ENCODE results near the gene GGN.
A peak's percentile ranks its signal among the peaks of the same experiment; 100 is the strongest.

Gene GGN

DNA sequence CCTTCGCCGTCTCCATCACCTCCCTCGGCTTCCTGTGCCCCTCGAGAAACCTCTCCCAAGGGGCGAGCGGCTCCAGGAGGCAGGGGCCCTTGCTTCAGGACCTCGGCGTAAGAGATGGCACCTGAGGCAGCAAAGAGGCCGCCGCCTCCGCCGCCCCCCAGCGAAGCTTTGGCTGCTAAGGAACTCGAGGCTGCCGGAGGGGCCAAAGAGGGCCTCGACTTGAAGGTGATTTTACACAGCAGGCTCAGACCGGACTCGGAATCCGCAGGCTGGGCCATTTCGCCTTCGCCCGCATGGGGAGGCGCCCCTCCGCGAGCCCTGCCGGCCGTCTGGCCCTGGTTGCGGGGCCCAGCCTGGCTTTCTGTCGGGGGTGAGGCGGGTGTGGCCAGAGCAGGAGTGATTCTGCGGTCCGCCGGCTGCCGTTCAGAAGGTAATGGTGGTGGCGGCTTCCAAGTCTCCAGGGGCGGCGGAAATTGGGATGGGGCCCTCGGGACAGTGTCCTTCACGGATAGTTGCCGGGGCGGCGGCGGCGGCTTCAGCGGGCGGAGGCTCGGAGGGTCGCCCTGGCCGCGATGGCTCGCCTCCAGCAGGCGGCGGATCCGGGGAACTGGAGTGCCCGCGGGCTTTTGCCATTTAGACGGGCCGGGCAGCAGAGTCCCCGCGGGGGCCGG, 1.4 kb downstream of the GGN start:
- H3K36me3 ChIP-seq (replicated peaks): peaks cover 37% of the 10 kb centered on the region
- H3K27me3 ChIP-seq (replicated peaks): no peaks in the 10 kb centered on the region
- no peak for TF ChIP-seq CTCF (IDR thresholded peaks at IDR 0.05; ENCODE audit: low read depth, low read length, missing control alignments)
- in situ Hi-C loops (cut with HindIII; ENCODE audit: low pct_ligation_motif_present, low sequenced_read_pairs): no loop called here
- DNase-seq: no peak
- no peak overlapping the region for H3K4me3 ChIP-seq (ENCODE audit: low read depth, low read length)
- H3K27ac ChIP-seq: no peak overlapping the region

DNA sequence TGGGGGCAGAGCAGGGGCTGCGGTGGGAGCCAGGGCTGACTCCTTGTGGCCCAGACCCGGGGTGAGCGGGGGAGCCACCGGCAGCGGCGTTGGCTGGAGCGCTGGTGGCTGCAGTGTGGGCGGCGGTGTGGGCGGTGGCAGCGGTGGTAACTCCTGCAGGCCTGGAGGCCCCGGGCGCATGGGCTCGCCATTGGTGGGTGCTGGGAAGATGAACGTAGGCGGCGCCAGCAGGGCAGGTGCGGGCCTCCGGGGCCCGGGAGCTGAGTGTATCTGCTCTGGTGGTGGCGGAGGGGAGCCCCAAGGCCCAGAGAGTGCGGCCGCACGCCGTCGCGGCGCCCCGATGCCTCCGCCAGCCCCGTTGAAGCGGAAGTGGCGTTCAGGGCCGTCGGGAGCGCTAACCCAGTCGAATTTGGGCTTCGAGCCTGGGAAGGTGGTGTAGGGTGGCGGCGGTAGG, 2.0 kb downstream of the GGN start:
- Histone ChIP-seq H3K27ac (no peak overlapping the region), H3K4me3 (ENCODE audit: low read depth, low read length) (no peak overlapping the region), H3K36me3 (replicated peaks) (peaks cover 43% of the 10 kb centered on the region), H3K27me3 (replicated peaks) (no peaks in the 10 kb centered on the region)
- TF ChIP-seq CTCF (IDR thresholded peaks at IDR 0.05; ENCODE audit: low read depth, low read length, missing control alignments): no peak
- in situ Hi-C loops (cut with HindIII; ENCODE audit: low pct_ligation_motif_present, low sequenced_read_pairs): no loop called here
- DNase-seq: no peak

DNA sequence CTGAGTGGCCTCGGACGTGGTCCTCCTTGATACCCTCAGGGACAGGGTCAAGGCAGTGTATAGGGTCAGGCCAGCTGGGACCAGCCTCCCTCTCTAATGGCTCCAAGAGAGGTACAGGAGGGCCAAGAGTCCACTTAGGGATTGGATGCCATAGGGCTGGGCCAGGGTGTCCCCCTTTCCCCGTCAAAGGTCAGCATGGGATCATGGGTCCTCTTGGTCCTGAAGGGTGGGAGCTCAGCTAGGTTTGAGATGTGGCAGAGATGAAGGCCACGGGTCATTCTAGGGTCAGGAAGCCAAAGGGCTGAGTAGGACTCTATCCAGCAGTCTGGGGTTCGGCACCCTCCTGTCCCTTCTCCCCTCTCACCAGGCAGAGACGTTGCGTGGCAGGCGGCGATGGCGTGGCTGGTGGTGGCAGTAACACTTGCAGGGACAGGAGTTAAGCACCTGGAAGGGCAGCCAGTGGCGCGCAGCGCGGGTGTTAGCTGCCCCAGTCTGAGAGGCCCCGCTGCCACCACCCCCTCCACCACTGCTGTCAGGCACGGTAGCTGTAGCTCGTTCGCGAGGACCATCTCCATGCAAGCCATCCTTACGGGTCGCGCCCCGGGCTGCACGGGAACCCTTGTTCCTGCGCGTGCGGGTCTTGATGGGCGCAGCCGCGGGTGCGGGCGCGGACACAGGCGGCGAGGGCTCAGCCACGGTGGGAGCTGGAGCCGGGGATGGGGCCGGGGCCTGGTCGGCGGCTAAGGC, 2.6 kb downstream of the GGN start:
- DNase-seq: no peak
- no peak for TF ChIP-seq CTCF (IDR thresholded peaks at IDR 0.05; ENCODE audit: low read depth, low read length, missing control alignments)
- H3K4me3 ChIP-seq (ENCODE audit: low read depth, low read length): no peak overlapping the region
- H3K36me3 ChIP-seq (replicated peaks): peaks cover 49% of the 10 kb centered on the region
- H3K27me3 ChIP-seq (replicated peaks): no peaks in the 10 kb centered on the region
- in situ Hi-C loops (cut with HindIII; ENCODE audit: low pct_ligation_motif_present, low sequenced_read_pairs): no loop called here
- H3K27ac ChIP-seq: no peak overlapping the region

DNA sequence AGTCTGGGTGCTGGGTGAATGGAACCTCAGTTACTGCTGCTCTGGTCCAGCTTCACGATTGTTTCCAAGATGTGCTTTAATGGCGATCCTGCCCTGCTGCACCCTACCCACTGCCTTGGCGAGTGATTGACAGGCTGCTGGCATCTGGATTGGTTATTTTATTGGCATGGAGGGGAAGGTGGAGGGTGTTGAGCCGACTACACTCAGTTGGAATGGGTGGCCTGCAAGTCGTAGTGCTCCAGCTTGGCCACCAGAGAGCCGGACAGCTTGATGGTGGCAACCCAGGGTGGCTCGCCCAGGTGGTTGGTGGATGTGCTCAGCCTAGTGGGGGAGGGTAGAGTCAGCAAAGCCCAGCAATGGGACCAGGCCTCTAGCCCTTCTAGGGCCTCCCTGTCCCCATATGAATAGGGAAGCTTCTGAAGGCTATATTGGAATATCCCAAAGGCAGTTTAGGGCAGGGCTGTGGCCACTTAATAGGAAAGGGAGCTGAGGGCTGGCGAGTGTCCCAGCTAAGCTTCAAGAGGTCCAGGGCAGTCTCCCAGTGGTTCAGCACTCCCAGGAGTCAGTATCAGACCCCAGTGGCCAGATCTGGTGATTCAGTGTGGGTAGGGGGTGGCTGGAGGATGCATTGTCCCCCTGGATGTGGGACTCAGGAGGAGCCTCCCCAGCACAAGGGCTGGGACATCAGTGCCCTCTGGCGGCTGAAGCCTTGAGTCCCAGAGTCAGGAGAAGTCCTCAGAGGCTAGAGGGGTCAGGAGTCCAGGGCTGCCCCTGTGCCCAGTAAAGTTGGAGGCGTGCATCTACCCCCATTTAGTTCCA, 3.4 kb downstream of the GGN start:
- TF ChIP-seq CTCF (IDR thresholded peaks at IDR 0.05; ENCODE audit: low read depth, low read length, missing control alignments): peak; percentile 73
- Histone ChIP-seq H3K27ac (no peak overlapping the region), H3K27me3 (replicated peaks) (no peaks in the 10 kb centered on the region), H3K4me3 (ENCODE audit: low read depth, low read length) (no peak overlapping the region), H3K36me3 (replicated peaks) (peaks cover 57% of the 10 kb centered on the region)
- no peak for DNase-seq
- in situ Hi-C loops (cut with HindIII; ENCODE audit: low pct_ligation_motif_present, low sequenced_read_pairs): no loop called here

DNA sequence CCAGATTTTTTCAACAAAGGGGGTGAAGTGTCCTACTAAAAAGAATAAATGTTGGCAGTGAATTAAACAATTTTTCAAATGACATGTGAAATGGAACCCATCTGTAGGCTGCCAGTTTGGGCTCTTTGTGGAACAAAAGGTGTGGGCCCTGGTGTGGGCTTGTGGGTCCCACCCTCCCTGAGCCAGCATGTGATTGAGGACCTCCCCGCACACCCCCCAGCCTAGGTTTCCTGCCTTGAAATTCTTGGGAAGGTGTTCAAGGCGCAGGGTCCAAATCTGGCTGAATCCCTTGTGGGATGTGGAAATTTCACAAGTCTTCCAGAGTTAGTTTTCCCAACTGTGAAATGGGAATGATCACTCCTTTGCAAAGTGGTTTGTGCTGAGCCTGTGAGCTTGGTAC, 4.1 kb downstream of the GGN start:
- no peak for DNase-seq
- in situ Hi-C loops (cut with HindIII; ENCODE audit: low pct_ligation_motif_present, low sequenced_read_pairs): no loop called here
- TF ChIP-seq CTCF (IDR thresholded peaks at IDR 0.05; ENCODE audit: low read depth, low read length, missing control alignments): no peak
- no peak overlapping the region for H3K4me3 ChIP-seq (ENCODE audit: low read depth, low read length)
- no peaks in the 10 kb centered on the region for H3K27me3 ChIP-seq (replicated peaks)
- H3K36me3 ChIP-seq (replicated peaks): peaks cover 62% of the 10 kb centered on the region
- H3K27ac ChIP-seq: no peak overlapping the region
